Measurements from ENCODE around the gene POLR2J.
A peak's percentile ranks its signal among the peaks of the same experiment; 100 is the strongest.
"Not testable (repeated sequence)": the region's sequence is repeated elsewhere in the genome, so short reads cannot be mapped to it uniquely, and the experiment has no call there.

POLR2J gene

GRCh38 chr7:102456327-102456726 lies 22.4 kb downstream of the POLR2J start (continued):
- TF ChIP-seq ZNF621 (tag by site-specific recombination; IDR thresholded peaks at IDR 0.05), result no peak

GRCh38 chr7:102455596-102455995 lies 23.1 kb downstream of the POLR2J start:
- ChIA-PET CTCF (interaction anchor here (1.0 to 2.7 kb wide), 2 partner anchors 12 to 51 kb away, joined by 3 to 10 read pairs; no protein-coding TSS in a partner anchor), POLR2A (interaction anchor here (2.2 kb wide), 1 partner anchor 10 kb away, joined by 10 read pairs; no protein-coding TSS in a partner anchor)
- H3K4me3 ChIP-seq (ENCODE audit: low read depth, low read length), result no peak overlapping the region
- no peak overlapping the region for H3K27ac ChIP-seq (ENCODE audit: extremely low read depth, low read depth, low read length)
- H3K4me1 ChIP-seq (ENCODE audit: control insufficient read depth, insufficient read depth, low read length), result peaks cover 3% of the 10 kb centered on the region; the same call in 1 of the 2 replicates
- H3K9me3 ChIP-seq (ENCODE audit: control insufficient read depth, insufficient read depth, low read depth, low read length), result no peaks in the 10 kb centered on the region
- TF ChIP-seq SALL2 (tag by site-specific recombination; IDR thresholded peaks at IDR 0.05; ENCODE audit: borderline replicate concordance), result no peak
- peak; percentile 36; the same call in 1 of the 2 replicates for TF ChIP-seq ZIC2 (tag by site-specific recombination; IDR thresholded peaks at IDR 0.05)
- H3K36me3 ChIP-seq (ENCODE audit: control insufficient read depth in 2 of 2, insufficient read depth in 1 of 2, low read length in 2 of 2), result peaks cover 8 to 25% of the 10 kb centered on the region in 2 experiments; a peak in 2 of 3 replicates

GRCh38 chr7:102454932-102455331 lies 23.8 kb downstream of the POLR2J start:
- POLR2A ChIA-PET, result interaction anchor here (1.5 kb wide), 1 partner anchor 10 kb away, joined by 3 read pairs; no protein-coding TSS in a partner anchor
- not testable (repeated sequence) for H3K4me1 ChIP-seq (ENCODE audit: control insufficient read depth, insufficient read depth, low read length); H3K9me3 ChIP-seq (ENCODE audit: control insufficient read depth, insufficient read depth, low read depth, low read length); H3K27ac ChIP-seq (ENCODE audit: extremely low read depth, low read depth, low read length); H3K4me3 ChIP-seq (ENCODE audit: low read depth, low read length)
- CTCF ChIA-PET, result interaction anchor here (0.6 to 0.7 kb wide), 2 partner anchors 13 to 14 kb away, joined by 3 to 4 read pairs; no protein-coding TSS in a partner anchor
- TF ChIP-seq PRDM1 (tag by site-specific recombination; IDR thresholded peaks at IDR 0.05) (peak; percentile 53), ZNF121 (tag by site-specific recombination; IDR thresholded peaks at IDR 0.05) (peak; percentile 99)
- H3K36me3 ChIP-seq (ENCODE audit: control insufficient read depth in 2 of 2, insufficient read depth in 1 of 2, low read length in 2 of 2), result peaks cover 8 to 25% of the 10 kb centered on the region in 2 experiments; a peak in 2 of 3 replicates

- CTCF ChIA-PET, result interaction anchor here (0.5 to 0.7 kb wide), 4 partner anchors 13 to 149 kb away, joined by 3 to 4 read pairs (median 3); no protein-coding TSS in a partner anchor
- TF ChIP-seq ZNF600 (tag by site-specific recombination; IDR thresholded peaks at IDR 0.05) (peak; percentile 56; the same call in 1 of the 2 replicates), KLF8 (tag by site-specific recombination; IDR thresholded peaks at IDR 0.05) (no peak), KLF17 (tag by site-specific recombination; IDR thresholded peaks at IDR 0.05) (0 out of 2 replicates have a peak, but pooled peaks have one; percentile 43), ZIC2 (tag by site-specific recombination; IDR thresholded peaks at IDR 0.05) (0 out of 2 replicates have a peak, but pooled peaks have one; percentile 11)
Observed at GRCh38 chr7:102454468-102454867, 24.3 kb downstream of the POLR2J start.

GRCh38 chr7:102453319-102453718 lies 25.4 kb downstream of the POLR2J start:
- TF ChIP-seq GLIS1 (tag by site-specific recombination; IDR thresholded peaks at IDR 0.05), result no peak
- TF ChIP-seq ZNF660 (tag by site-specific recombination; IDR thresholded peaks at IDR 0.05), result no peak
- no peak for TF ChIP-seq ZNF677 (tag by site-specific recombination; IDR thresholded peaks at IDR 0.05)
- no peak for TF ChIP-seq HOXC10 (CRISPR knock-in tag; IDR thresholded peaks at IDR 0.05)
- no peak for TF ChIP-seq ZNF416 (tag by site-specific recombination; IDR thresholded peaks at IDR 0.05)
- TF ChIP-seq ZNF140 (tag by site-specific recombination; IDR thresholded peaks at IDR 0.05), result no peak
- TF ChIP-seq ZNF366 (tag by site-specific recombination; conservative IDR thresholded peaks at IDR 0.05), result no peak
- TF ChIP-seq ZNF792 (tag by site-specific recombination; IDR thresholded peaks at IDR 0.05), result no peak
- no peak for TF ChIP-seq ZNF423 (tag by site-specific recombination; IDR thresholded peaks at IDR 0.05)
- no peak for TF ChIP-seq SETDB1 (IDR thresholded peaks at IDR 0.05; ENCODE audit: insufficient read length, low read length)
- TF ChIP-seq ZNF24 (tag by site-specific recombination; IDR thresholded peaks at IDR 0.05), result no peak
- peaks cover 3% of the 10 kb centered on the region; the same call in 1 of the 2 replicates for H3K4me1 ChIP-seq (ENCODE audit: control insufficient read depth, insufficient read depth, low read length)
- H3K4me3 ChIP-seq (ENCODE audit: low read depth, low read length), result no peak overlapping the region
- H3K27ac ChIP-seq (ENCODE audit: extremely low read depth, low read depth, low read length), result no peak overlapping the region
- H3K9me3 ChIP-seq (ENCODE audit: control insufficient read depth, insufficient read depth, low read depth, low read length), result no peaks in the 10 kb centered on the region
- peaks cover 5 to 17% of the 10 kb centered on the region in 2 experiments; a peak in 2 of 3 replicates for H3K36me3 ChIP-seq (ENCODE audit: control insufficient read depth in 2 of 2, insufficient read depth in 1 of 2, low read length in 2 of 2)
- POLR2A ChIA-PET, result no interaction called here
- CTCF ChIA-PET, result interaction anchor here (2.0 kb wide), 1 partner anchor 49 kb away, joined by 9 read pairs; no protein-coding TSS in a partner anchor

More at GRCh38 chr7:102454468-102454867, 24.3 kb downstream of the POLR2J start:
- H3K4me3 ChIP-seq (ENCODE audit: low read depth, low read length), result no peak overlapping the region
- POLR2A ChIA-PET, result interaction anchor here (0.6 to 1.5 kb wide), 2 partner anchors 10 to 565 kb away, joined by 3 to 6 read pairs; no protein-coding TSS in a partner anchor
- no peaks in the 10 kb centered on the region for H3K9me3 ChIP-seq (ENCODE audit: control insufficient read depth, insufficient read depth, low read depth, low read length)
- no peak overlapping the region for H3K27ac ChIP-seq (ENCODE audit: extremely low read depth, low read depth, low read length)
- H3K36me3 ChIP-seq (ENCODE audit: control insufficient read depth in 2 of 2, insufficient read depth in 1 of 2, low read length in 2 of 2), result peaks cover 8 to 23% of the 10 kb centered on the region in 2 experiments; a peak in 2 of 3 replicates
- H3K4me1 ChIP-seq (ENCODE audit: control insufficient read depth, insufficient read depth, low read length), result peaks cover 3% of the 10 kb centered on the region; the same call in 1 of the 2 replicates

All from HEK293 (cell line).